Fibroblast of the aortic adventitia (primary cell): ENCODE results near the gene SOX6. TPM values are rescaled to one million over a fixed set of nuclear protein-coding genes. Genes with fewer than 3 reads are reported as not detected.

Experiments
- DNase-seq: peaks from one replicate; pipeline ENCODE4 v3.0.0-alpha.2; 2010; ENCODE audit warnings: low read depth
- H3K4me3 ChIP-seq: 2 replicates; pipeline ENCODE4 v1.5.1; 2011; ENCODE audit warnings: low read depth, mild to moderate bottlenecking, control low read depth, low read length, moderate library complexity
- total RNA-seq: library from RNA; depleted of rRNA; stranded (reverse); fragments of >200 nt; gene quantifications from 2 replicates; pipeline ENCODE4 v1.2.3, GENCODE V29; 2012; ENCODE audit warnings: low replicate concordance
- TF ChIP-seq, protein P1 (sequence below): IDR thresholded peaks from 2 replicates; pipeline ENCODE4 v1.5.1; 2011; ENCODE audit warnings: mild to moderate bottlenecking, low read length, control low read depth, inconsistent platforms; ENCODE audit not compliant: insufficient read depth

The SOX6 gene
- total RNA-seq, 1 donor, result 0.36 TPM

DNA sequence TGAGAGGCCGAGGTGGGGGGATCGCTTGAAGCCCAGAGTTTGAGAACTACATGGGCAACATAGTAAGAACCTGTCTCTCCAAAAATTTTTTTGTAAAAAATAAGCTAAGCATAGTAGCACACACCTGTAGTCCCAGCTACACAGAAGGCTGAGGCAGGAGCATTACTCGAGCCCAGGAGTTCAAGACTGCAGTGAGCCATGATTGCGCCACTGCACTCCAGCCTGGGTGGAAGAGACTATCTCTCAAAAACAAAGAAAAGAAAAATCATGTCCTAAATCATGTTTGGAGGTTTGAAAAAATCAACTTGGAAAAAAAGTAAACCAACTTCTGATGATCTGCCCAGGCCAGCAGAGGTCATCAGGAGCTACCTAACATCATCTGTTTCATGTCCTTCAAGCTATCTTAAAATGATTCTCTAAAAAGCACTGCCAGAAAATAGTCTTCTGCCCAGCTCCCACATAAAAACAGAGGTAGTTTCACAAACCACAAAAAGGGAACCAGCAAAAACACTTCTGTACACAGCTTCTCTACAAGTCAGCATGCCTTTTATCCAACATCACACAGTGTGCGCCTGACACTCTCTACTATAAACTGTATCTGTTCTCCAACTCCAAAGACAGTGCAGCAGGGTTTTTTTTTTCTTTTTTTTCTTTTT lies 165.0 kb downstream of the SOX6 start:
- TF ChIP-seq, protein P1, sequence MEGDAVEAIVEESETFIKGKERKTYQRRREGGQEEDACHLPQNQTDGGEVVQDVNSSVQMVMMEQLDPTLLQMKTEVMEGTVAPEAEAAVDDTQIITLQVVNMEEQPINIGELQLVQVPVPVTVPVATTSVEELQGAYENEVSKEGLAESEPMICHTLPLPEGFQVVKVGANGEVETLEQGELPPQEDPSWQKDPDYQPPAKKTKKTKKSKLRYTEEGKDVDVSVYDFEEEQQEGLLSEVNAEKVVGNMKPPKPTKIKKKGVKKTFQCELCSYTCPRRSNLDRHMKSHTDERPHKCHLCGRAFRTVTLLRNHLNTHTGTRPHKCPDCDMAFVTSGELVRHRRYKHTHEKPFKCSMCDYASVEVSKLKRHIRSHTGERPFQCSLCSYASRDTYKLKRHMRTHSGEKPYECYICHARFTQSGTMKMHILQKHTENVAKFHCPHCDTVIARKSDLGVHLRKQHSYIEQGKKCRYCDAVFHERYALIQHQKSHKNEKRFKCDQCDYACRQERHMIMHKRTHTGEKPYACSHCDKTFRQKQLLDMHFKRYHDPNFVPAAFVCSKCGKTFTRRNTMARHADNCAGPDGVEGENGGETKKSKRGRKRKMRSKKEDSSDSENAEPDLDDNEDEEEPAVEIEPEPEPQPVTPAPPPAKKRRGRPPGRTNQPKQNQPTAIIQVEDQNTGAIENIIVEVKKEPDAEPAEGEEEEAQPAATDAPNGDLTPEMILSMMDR, result no peak
- no peak overlapping the region for H3K4me3 ChIP-seq
- no peak for DNase-seq

DNA sequence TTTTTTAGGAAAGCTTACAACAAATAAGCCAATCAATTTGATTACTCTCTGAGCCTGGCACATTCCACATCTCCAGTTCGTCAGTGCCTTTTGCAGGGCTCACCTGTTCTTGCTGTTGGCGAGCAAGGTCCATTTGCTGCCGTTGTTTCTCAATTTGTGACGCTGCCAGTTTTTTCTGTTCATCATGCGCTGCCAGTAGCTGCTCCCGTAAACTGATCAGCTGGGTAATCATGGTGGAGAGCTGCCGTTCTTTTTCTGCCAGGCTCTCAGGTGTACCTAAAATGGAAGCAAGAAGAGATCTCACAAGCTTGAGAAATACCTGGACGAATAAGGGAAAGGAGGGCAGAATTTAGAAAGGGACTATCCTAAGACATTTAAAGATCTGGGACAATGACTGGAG lies 169.7 kb downstream of the SOX6 start:
- no peak overlapping the region for H3K4me3 ChIP-seq
- no peak for DNase-seq
- TF ChIP-seq, protein P1, result no peak

DNA sequence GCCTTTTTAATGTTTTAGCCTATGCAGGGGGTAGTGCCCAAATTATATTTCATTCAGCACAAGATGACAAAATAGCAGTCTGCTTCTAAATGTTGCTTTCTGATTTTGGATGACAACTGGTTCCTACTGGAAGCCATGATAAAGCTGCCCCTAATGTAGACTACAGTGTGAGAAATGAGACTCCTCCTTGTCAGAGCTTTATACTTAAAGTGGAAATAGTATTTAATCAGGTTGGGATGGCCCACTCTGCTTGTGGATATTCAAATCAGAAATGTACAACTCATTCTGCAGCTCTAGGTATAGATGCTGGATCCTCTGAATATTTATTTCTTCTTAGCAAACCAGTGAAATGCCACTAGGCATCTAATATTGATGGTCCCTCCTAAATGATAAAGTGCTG lies 171.3 kb downstream of the SOX6 start:
- H3K4me3 ChIP-seq, result no peak overlapping the region
- TF ChIP-seq, protein P1, result no peak
- no peak for DNase-seq

DNA sequence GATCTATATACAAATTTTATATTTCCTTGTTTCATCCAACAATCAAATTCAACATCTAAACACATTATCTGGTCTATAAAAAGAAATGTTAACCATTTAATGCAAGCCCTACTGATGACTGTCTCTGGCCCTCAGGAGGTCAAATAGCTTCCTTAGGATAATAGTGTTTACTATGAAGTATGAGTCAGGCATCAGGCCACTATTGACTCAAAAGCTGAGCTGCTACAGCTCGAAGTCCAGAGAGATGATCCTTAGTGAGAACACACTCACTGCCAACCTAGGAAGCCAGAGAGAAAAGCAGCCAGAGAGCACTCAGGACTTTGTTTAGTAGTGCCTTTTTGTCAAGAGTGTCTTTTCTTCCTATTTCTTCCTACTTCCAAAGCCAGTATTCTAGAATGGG lies 171.8 kb downstream of the SOX6 start:
- H3K4me3 ChIP-seq, result no peak overlapping the region
- peak; percentile 11 for DNase-seq
- TF ChIP-seq, protein P1, result no peak

DNA sequence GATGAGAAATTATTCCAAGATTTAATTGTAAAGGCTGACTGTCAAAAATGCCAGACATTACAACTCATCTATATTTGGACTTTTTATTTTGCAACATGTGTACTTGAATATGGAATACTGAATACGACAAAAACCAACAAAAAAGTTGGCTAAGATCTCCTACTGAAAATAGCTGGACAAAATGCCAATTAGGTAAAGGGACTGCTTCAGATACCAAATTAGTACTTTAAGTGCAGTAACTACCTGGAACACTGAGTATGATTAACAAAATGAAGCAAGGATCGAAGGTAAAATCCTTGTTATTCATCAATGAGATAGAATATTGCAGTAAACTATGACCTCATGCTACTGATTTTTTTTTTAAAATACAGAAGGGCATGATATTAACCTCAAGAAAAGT lies 173.8 kb downstream of the SOX6 start:
- no peak for DNase-seq
- TF ChIP-seq, protein P1, result no peak
- H3K4me3 ChIP-seq, result no peak overlapping the region

DNA sequence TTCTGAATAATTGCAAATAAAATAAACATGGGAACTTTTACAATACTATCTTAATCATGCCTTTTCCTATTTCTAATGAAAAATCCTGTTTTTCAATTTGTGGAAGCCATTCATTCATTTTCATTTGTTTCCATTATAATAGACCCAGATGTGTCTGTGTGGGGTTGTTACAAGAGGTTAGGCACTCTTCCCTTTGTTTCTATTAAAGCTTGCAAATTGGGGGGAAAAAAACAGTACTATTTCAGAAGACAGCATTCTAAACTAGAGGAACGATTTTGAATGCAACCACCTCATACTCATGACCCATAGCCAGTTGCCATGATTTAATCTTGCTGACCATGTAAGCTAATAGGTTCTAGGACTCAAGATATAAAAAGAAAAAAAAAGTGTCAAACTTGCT lies 175.5 kb downstream of the SOX6 start:
- TF ChIP-seq, protein P1, result no peak
- DNase-seq, result no peak
- no peak overlapping the region for H3K4me3 ChIP-seq

DNA sequence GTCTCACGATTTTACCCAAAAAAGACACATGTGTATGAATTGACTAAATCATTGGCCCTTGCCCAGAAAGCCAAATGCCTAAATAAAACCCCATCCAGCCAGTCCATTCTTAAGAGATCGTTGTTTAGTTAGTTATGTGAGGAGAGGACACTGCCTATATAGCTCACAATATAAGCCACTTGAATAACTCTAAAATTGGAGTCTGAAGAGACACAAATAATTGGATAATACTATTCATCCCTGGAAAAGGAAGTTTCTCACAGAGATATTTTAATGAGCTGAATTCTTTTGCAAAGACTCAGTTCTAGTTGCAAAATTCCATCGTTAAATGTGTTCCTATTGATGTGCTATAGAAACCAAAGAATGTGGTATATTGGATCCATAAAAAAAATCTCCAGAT lies 176.7 kb downstream of the SOX6 start:
- no peak for DNase-seq
- H3K4me3 ChIP-seq, result no peak overlapping the region
- TF ChIP-seq, protein P1, result no peak
